ENCODE measurements around the gene TMEM63B.

GRCh38 chr6:44169154-44169553, 41.8 kb downstream of the TMEM63B start:
- TF ChIP-seq, protein P1, sequence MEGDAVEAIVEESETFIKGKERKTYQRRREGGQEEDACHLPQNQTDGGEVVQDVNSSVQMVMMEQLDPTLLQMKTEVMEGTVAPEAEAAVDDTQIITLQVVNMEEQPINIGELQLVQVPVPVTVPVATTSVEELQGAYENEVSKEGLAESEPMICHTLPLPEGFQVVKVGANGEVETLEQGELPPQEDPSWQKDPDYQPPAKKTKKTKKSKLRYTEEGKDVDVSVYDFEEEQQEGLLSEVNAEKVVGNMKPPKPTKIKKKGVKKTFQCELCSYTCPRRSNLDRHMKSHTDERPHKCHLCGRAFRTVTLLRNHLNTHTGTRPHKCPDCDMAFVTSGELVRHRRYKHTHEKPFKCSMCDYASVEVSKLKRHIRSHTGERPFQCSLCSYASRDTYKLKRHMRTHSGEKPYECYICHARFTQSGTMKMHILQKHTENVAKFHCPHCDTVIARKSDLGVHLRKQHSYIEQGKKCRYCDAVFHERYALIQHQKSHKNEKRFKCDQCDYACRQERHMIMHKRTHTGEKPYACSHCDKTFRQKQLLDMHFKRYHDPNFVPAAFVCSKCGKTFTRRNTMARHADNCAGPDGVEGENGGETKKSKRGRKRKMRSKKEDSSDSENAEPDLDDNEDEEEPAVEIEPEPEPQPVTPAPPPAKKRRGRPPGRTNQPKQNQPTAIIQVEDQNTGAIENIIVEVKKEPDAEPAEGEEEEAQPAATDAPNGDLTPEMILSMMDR (IDR thresholded peaks at IDR 0.05 in 4 of 5, conservative IDR thresholded peaks at IDR 0.05 in 1 of 5) = no peak
- no peak for TF ChIP-seq POLR2A (IDR thresholded peaks at IDR 0.05)

Measured in gastrocnemius medialis (tissue), 4 donors.